Trophoblast cell (in vitro differentiated cells and primary cell): Measurements from ENCODE around the gene KIF1B.

Source experiments
- DNase-seq, 2 donors: peaks; one replicate each; pipeline ENCODE4 v3.0.0-alpha.2; 2016
- H2AFZ ChIP-seq: 2 replicates; pipeline ENCODE4 v1.6.1; 2013; ENCODE audit warnings: low read length, moderate library complexity, mild to moderate bottlenecking; ENCODE audit not compliant: insufficient read depth, poor library complexity
- H2AK5ac ChIP-seq: 2 replicates; pipeline ENCODE4 v1.6.1; 2013; ENCODE audit warnings: mild to moderate bottlenecking, low read length
- H2BK120ac ChIP-seq: 2 replicates; pipeline ENCODE4 v1.6.1; 2013; ENCODE audit warnings: low read length, mild to moderate bottlenecking, moderate library complexity; ENCODE audit not compliant: insufficient read depth, poor library complexity
- H2BK12ac ChIP-seq: 2 replicates; pipeline ENCODE4 v1.6.1; 2013; ENCODE audit warnings: mild to moderate bottlenecking, low read length, moderate library complexity
- H2BK5ac ChIP-seq: 2 replicates; pipeline ENCODE4 v1.6.1; 2013; ENCODE audit warnings: low read length, low read depth, moderate library complexity, mild to moderate bottlenecking; ENCODE audit not compliant: poor library complexity
- H3K14ac ChIP-seq: 2 replicates; pipeline ENCODE4 v1.6.1; 2013; ENCODE audit warnings: mild to moderate bottlenecking, low read length
- H3K18ac ChIP-seq: 2 replicates; pipeline ENCODE4 v1.6.1; 2013; ENCODE audit warnings: mild to moderate bottlenecking, low read length
- H3K23ac ChIP-seq: 2 replicates; pipeline ENCODE4 v1.6.1; 2013; ENCODE audit warnings: low read length
- H3K27ac ChIP-seq: 2 replicates; pipeline ENCODE4 v1.5.1; 2013; ENCODE audit warnings: low read depth, mild to moderate bottlenecking, inconsistent platforms, low read length, moderate library complexity
- H3K27me3 ChIP-seq: 2 replicates; pipeline ENCODE4 v1.6.1; 2013; ENCODE audit warnings: inconsistent platforms, mild to moderate bottlenecking, low read length, moderate library complexity; ENCODE audit not compliant: insufficient read depth
- H3K36me3 ChIP-seq, 2 experiments: 1 replicate in 1 of 2; 2 replicates in 1 of 2; pipeline ENCODE4 v1.6.1; 2013; ENCODE audit warnings: low read length in 2 of 2, mild to moderate bottlenecking in 2 of 2, moderate library complexity in 1 of 2; ENCODE audit not compliant: insufficient read depth in 2 of 2, control insufficient read depth in 1 of 2
- H3K4ac ChIP-seq: 2 replicates; pipeline ENCODE4 v1.6.1; 2013; ENCODE audit warnings: low read depth, mild to moderate bottlenecking, low read length, moderate library complexity
- H3K4me1 ChIP-seq, 2 experiments: 1 replicate in 1 of 2; 2 replicates in 1 of 2; pipeline ENCODE4 v1.6.1; 2013; ENCODE audit warnings: low read length in 2 of 2, mild to moderate bottlenecking in 2 of 2, moderate library complexity in 1 of 2; ENCODE audit not compliant: insufficient read depth in 2 of 2, control insufficient read depth in 1 of 2
- H3K4me2 ChIP-seq: 2 replicates; pipeline ENCODE4 v1.6.1; 2013; ENCODE audit warnings: inconsistent platforms, mild to moderate bottlenecking, low read length, moderate library complexity
- H3K4me3 ChIP-seq: 2 replicates; pipeline ENCODE4 v1.5.1; 2013; ENCODE audit warnings: mild to moderate bottlenecking, low read depth, low read length, inconsistent platforms
- H3K79me1 ChIP-seq: one replicate; pipeline ENCODE4 v1.6.1; 2013; ENCODE audit warnings: low read length
- H3K79me2 ChIP-seq: 2 replicates; pipeline ENCODE4 v1.6.1; 2013; ENCODE audit warnings: low read length, mild to moderate bottlenecking; ENCODE audit not compliant: control insufficient read depth, insufficient read depth, poor library complexity
- H3K9ac ChIP-seq: 2 replicates; pipeline ENCODE4 v1.6.1; 2013; ENCODE audit warnings: mild to moderate bottlenecking, low read length
- H3K9me3 ChIP-seq: 2 replicates; pipeline ENCODE4 v1.6.1; 2013; ENCODE audit warnings: low read depth, mild to moderate bottlenecking, control low read depth, inconsistent platforms, low read length; ENCODE audit not compliant: insufficient read depth
- H4K12ac ChIP-seq: 2 replicates; pipeline ENCODE4 v1.6.1; 2013; ENCODE audit warnings: low read depth, mild to moderate bottlenecking, low read length, moderate library complexity
- H4K8ac ChIP-seq: 2 replicates; pipeline ENCODE4 v1.6.1; 2013; ENCODE audit warnings: low read depth, mild to moderate bottlenecking, low read length, moderate library complexity
- H4K91ac ChIP-seq: one replicate; pipeline ENCODE4 v1.6.1; 2013; ENCODE audit warnings: low read depth, mild to moderate bottlenecking, low read length, moderate library complexity
- WGBS: extraction: QIAGEN DNeasy Blood & Tissue Kit; methylation state at CpG from one replicate; pipeline ENCODE4 v1.1.7; 2013; ENCODE audit warnings: missing lambda C conversion rate; ENCODE audit not compliant: insufficient read length, insufficient coverage; ENCODE audit errors: extremely low coverage; 5-methylcytosine and 5-hydroxymethylcytosine counted together

The KIF1B gene

DNA sequence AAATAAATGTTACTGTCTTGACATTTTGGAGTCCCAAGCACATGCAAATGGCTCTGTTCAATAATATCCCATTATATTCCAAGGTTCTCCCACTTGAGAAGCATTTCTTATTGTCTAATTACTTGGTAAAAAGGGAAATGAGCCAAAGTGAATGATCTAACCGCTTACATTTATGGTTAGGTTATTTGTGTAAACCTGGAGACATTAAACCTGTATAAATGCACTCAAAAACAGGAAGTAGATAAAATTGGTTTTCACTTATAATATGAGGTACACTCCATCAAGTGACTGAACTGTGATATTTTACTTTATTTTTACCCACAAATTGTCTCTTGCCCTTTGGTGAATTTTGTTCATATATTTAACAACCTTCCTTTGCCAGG lies 26.8 kb downstream of the KIF1B start:
- H2AFZ ChIP-seq: no peak overlapping the region
- no peak overlapping the region for H3K14ac ChIP-seq
- no peak overlapping the region for H2BK5ac ChIP-seq
- no peaks in the 10 kb centered on the region for H3K4me1 ChIP-seq
- no peak overlapping the region for H2AK5ac ChIP-seq
- H3K18ac ChIP-seq: no peak overlapping the region
- H2BK120ac ChIP-seq: no peak overlapping the region
- no peak overlapping the region for H4K12ac ChIP-seq
- H3K23ac ChIP-seq: no peak overlapping the region
- no peak overlapping the region for H4K91ac ChIP-seq
- no peak overlapping the region for H3K4me3 ChIP-seq
- no peaks in the 10 kb centered on the region for H3K27me3 ChIP-seq
- no peak overlapping the region for H3K4me2 ChIP-seq
- peaks cover 3% of the 10 kb centered on the region for H3K79me2 ChIP-seq
- no peak overlapping the region for H3K9ac ChIP-seq
- DNase-seq: no peak
- no peak overlapping the region for H2BK12ac ChIP-seq
- H3K27ac ChIP-seq: no peak overlapping the region
- no peaks in the 10 kb centered on the region for H3K9me3 ChIP-seq
- no CpG with 5 or more reads among the region's 1 CpG for WGBS
- H3K4ac ChIP-seq: no peak overlapping the region
- H3K79me1 ChIP-seq: no peaks in the 10 kb centered on the region
- H3K36me3 ChIP-seq: peaks cover 11 to 12% of the 10 kb centered on the region in 2 experiments
- no peak overlapping the region for H4K8ac ChIP-seq

DNA sequence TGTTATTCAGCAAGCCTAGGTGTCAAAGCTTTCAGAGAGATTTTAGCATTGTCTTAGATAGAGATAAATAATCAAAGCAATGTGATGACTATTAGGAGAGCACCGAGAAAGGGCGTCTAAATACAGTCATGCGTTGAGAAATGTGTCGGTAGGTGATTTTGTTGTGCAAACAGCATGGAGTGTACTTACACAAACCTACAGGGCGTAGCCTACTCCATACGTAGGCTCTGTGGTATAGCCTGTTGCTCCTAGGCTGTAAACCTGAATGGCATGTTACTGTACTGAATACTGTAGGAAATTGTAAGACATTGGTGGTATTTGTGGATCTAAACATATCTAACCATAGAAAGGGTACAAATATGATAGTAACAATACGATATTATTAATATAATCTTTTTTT lies 31.8 kb downstream of the KIF1B start:
- no peak overlapping the region for H3K23ac ChIP-seq
- no peak overlapping the region for H3K4me3 ChIP-seq
- peak overlapping the region; percentile 21 for H3K4ac ChIP-seq
- H3K4me2 ChIP-seq: no peak overlapping the region
- WGBS: no CpG with 5 or more reads among the region's 7 CpGs
- no peak overlapping the region for H4K91ac ChIP-seq
- H3K18ac ChIP-seq: no peak overlapping the region
- H2BK5ac ChIP-seq: no peak overlapping the region
- H2BK12ac ChIP-seq: no peak overlapping the region
- H3K27ac ChIP-seq: no peak overlapping the region
- no peaks in the 10 kb centered on the region for H3K9me3 ChIP-seq
- H3K79me1 ChIP-seq: no peaks in the 10 kb centered on the region
- H3K27me3 ChIP-seq: no peaks in the 10 kb centered on the region
- no peak overlapping the region for H4K8ac ChIP-seq
- H4K12ac ChIP-seq: no peak overlapping the region
- no peak overlapping the region for H2BK120ac ChIP-seq
- DNase-seq: no peak
- no peak overlapping the region for H2AFZ ChIP-seq
- no peaks in the 10 kb centered on the region for H3K4me1 ChIP-seq
- no peak overlapping the region for H3K14ac ChIP-seq
- H3K79me2 ChIP-seq: peaks cover 3% of the 10 kb centered on the region
- no peak overlapping the region for H2AK5ac ChIP-seq
- H3K36me3 ChIP-seq: peaks cover 2 to 3% of the 10 kb centered on the region in 2 experiments
- H3K9ac ChIP-seq: no peak overlapping the region

DNA sequence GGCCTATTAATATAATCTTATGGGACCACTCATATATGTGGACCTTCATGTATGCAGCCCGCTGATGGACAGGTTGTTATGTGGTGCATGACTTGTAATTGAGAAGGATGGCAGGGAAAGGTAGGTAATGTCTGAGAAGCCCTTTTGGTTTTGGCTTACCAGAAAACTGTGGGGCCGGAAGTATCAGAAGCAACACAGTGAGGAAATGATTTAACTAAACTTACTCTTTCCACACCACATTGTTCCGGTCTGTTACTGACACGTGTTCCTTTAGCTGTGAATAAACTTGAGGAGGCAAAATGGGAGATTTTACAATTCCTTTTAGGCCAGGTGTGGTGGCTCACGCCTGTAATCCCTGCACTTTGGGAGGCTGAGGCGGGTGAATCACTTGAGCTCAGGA lies 32.4 kb downstream of the KIF1B start:
- Histone ChIP-seq H3K79me1 (no peaks in the 10 kb centered on the region), H2BK120ac (no peak overlapping the region), H4K8ac (no peak overlapping the region), H3K36me3 (peaks cover 2 to 3% of the 10 kb centered on the region in 2 experiments), H4K91ac (no peak overlapping the region), H3K4ac (no peak overlapping the region), H3K23ac (no peak overlapping the region), H3K79me2 (peaks cover 3% of the 10 kb centered on the region), H3K14ac (no peak overlapping the region), H3K4me2 (no peak overlapping the region), H2BK12ac (no peak overlapping the region), H3K4me3 (no peak overlapping the region), H3K9me3 (no peaks in the 10 kb centered on the region), H2AK5ac (no peak overlapping the region), H3K27ac (no peak overlapping the region), H3K27me3 (no peaks in the 10 kb centered on the region), H4K12ac (no peak overlapping the region), H2AFZ (no peak overlapping the region), H3K9ac (no peak overlapping the region), H3K18ac (no peak overlapping the region), H2BK5ac (no peak overlapping the region), H3K4me1 (no peaks in the 10 kb centered on the region)
- DNase-seq: no peak
- WGBS: no CpG with 5 or more reads among the region's 6 CpGs

DNA sequence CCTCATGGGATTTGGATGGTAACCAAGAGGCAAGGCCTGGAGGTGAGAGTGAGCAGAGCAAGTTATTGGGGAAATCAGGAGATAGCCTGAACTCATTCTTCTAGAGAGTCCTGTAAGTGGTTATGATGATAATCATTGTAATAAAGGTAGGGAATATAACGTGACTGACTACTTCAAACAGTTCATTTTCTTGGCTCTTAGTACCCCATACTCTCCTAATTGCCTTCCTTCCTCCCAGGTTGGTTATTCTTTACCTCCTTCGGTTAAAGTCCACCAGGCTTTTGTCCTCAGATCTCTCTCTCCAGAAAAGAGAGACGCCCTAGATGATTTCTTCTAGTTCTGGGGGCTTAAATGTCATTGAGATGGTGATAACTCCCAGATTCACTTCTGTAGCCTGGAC lies 35.3 kb downstream of the KIF1B start:
- no peak overlapping the region for H2AFZ ChIP-seq
- no peak overlapping the region for H3K23ac ChIP-seq
- H2BK12ac ChIP-seq: no peak overlapping the region
- H3K27me3 ChIP-seq: no peaks in the 10 kb centered on the region
- no peak overlapping the region for H2AK5ac ChIP-seq
- H2BK5ac ChIP-seq: no peak overlapping the region
- WGBS: no CpG with 5 or more reads among the region's 3 CpGs
- H2BK120ac ChIP-seq: no peak overlapping the region
- H3K4ac ChIP-seq: no peak overlapping the region
- peaks cover 3% of the 10 kb centered on the region for H3K79me2 ChIP-seq
- H3K79me1 ChIP-seq: no peaks in the 10 kb centered on the region
- no peak overlapping the region for H3K14ac ChIP-seq
- no peak overlapping the region for H4K12ac ChIP-seq
- no peak overlapping the region for H3K4me2 ChIP-seq
- no peak overlapping the region for H4K91ac ChIP-seq
- no peak overlapping the region for H3K18ac ChIP-seq
- no peak overlapping the region for H4K8ac ChIP-seq
- DNase-seq: no peak
- peaks cover 0 to 3% of the 10 kb centered on the region in 2 experiments for H3K36me3 ChIP-seq
- no peak overlapping the region for H3K4me3 ChIP-seq
- no peaks in the 10 kb centered on the region for H3K9me3 ChIP-seq
- no peak overlapping the region for H3K9ac ChIP-seq
- no peaks in the 10 kb centered on the region for H3K4me1 ChIP-seq
- no peak overlapping the region for H3K27ac ChIP-seq
